Keratinocyte (primary cell): ENCODE data around the gene HOXA1. TPM values are rescaled to one million over a fixed set of nuclear protein-coding genes. Genes with fewer than 3 reads are reported as not detected.
A peak's percentile ranks its signal among the peaks of the same experiment; 100 is the strongest.

Experiments used
- DNase-seq: peaks from one replicate; pipeline ENCODE4 v3.0.0-alpha.2; 2011; ENCODE audit warnings: low read depth, missing footprints, low spot score
- FAIRE-seq: peaks from 2 replicates; lab custom pipeline; 2011; peaks lifted over from hg19 to GRCh38; lab: Jason Lieb, UNC
- H2AFZ ChIP-seq: 2 replicates; pipeline ENCODE4 v1.6.0; 2012; ENCODE audit warnings: low read length, control low read depth, inconsistent platforms; ENCODE audit not compliant: control insufficient read depth
- H3K27ac ChIP-seq: 2 replicates; pipeline ENCODE4 v1.5.1; 2011; ENCODE audit warnings: low read length; ENCODE audit not compliant: control insufficient read depth, insufficient read depth
- H3K27me3 ChIP-seq: 3 replicates; pipeline ENCODE4 v1.6.0; 2011; ENCODE audit warnings: low read length; ENCODE audit not compliant: control insufficient read depth, insufficient read depth; ENCODE audit errors: extremely low read depth
- H3K36me3 ChIP-seq, 2 experiments: 2 replicates in 1 of 2; 3 replicates in 1 of 2; pipeline ENCODE4 v1.5.1; 2011; ENCODE audit warnings: low read length in 2 of 2, mild to moderate bottlenecking in 1 of 2; ENCODE audit not compliant: control insufficient read depth in 2 of 2, insufficient read depth in 2 of 2; ENCODE audit errors: extremely low read depth in 1 of 2
- H3K4me1 ChIP-seq: 3 replicates; pipeline ENCODE4 v1.5.1; 2011; ENCODE audit warnings: low read length; ENCODE audit not compliant: control insufficient read depth, insufficient read depth; ENCODE audit errors: extremely low read depth
- H3K4me2 ChIP-seq: 3 replicates; pipeline ENCODE4 v1.6.0; 2011; ENCODE audit warnings: low read depth, low read length; ENCODE audit not compliant: control insufficient read depth, insufficient read depth; ENCODE audit errors: extremely low read depth
- H3K4me3 ChIP-seq, 3 experiments: fragments of 200-600 bp in 1 of 3; sonication (generic) in 1 of 3; 2 replicates in 2 of 3; 3 replicates in 1 of 3; pipeline ENCODE4 v1.5.1; 2011 to 2016; ENCODE audit warnings: low read length in 3 of 3, mild to moderate bottlenecking in 3 of 3, control low read depth in 2 of 3, inconsistent platforms in 1 of 3, low read depth in 1 of 3, mixed read lengths in 1 of 3, mixed run types in 1 of 3, moderate library complexity in 1 of 3; ENCODE audit not compliant: control insufficient read depth in 2 of 3, insufficient read depth in 2 of 3; ENCODE audit errors: extremely low read depth in 1 of 3
- H3K79me2 ChIP-seq: 2 replicates; pipeline ENCODE4 v1.6.0; 2012; ENCODE audit warnings: low read length; ENCODE audit not compliant: control insufficient read depth, insufficient read depth
- H3K9ac ChIP-seq: 3 replicates; pipeline ENCODE4 v1.6.0; 2011; ENCODE audit warnings: low read length; ENCODE audit not compliant: control insufficient read depth, insufficient read depth; ENCODE audit errors: extremely low read depth
- H3K9me1 ChIP-seq: 3 replicates; pipeline ENCODE4 v1.6.0; 2011; ENCODE audit warnings: low read length; ENCODE audit not compliant: control insufficient read depth, insufficient read depth; ENCODE audit errors: extremely low read depth
- H3K9me3 ChIP-seq: 2 replicates; pipeline ENCODE4 v1.5.1; 2012; ENCODE audit warnings: low read depth, low read length; ENCODE audit not compliant: control insufficient read depth
- H4K20me1 ChIP-seq: 3 replicates; pipeline ENCODE4 v1.6.0; 2011; ENCODE audit warnings: low read length; ENCODE audit not compliant: control insufficient read depth, insufficient read depth; ENCODE audit errors: extremely low read depth
- EZH2 ChIP-seq: IDR thresholded peaks from one replicate; pipeline ENCODE4 v1.6.1; 2012; ENCODE audit warnings: inconsistent platforms, mild to moderate bottlenecking, low read length, moderate library complexity
- dilution Hi-C: fragments of 300-500 bp; cut with MboI; formaldehyde crosslinking; loops from one replicate; pipeline ENCODE4 v1.7.0; 2020; ENCODE audit warnings: low sequenced_read_pairs; ENCODE audit not compliant: extremely low pct_ligation_motif_present
- polyA plus RNA-seq, 5 experiments: library from polyadenylated mRNA; depleted of rRNA in 3 of 5; stranded (reverse) in 3 of 5; stranded (forward) in 1 of 5; unstranded in 1 of 5; fragments of >200 nt; gene quantifications; 1 replicate in 1 of 5; 2 replicates in 3 of 5; 3 replicates in 1 of 5; pipeline versions ENCODE4 v1.2.1 to v1.2.3, GENCODE V29; 2011 to 2012; ENCODE audit warnings: missing spikeins in 2 of 5, low read depth in 1 of 5, low replicate concordance in 1 of 5
- TF ChIP-seq, protein P1 (sequence below), 3 experiments: IDR thresholded peaks in 1 of 3; conservative IDR thresholded peaks in 1 of 3; optimal IDR thresholded peaks in 1 of 3; 2 replicates in 2 of 3; 3 replicates in 1 of 3; pipeline versions ENCODE3 to v1.5.1; 2011; ENCODE audit warnings: low read length in 3 of 3, mild to moderate bottlenecking in 3 of 3, moderate library complexity in 2 of 3, control low read depth in 1 of 3, inconsistent platforms in 1 of 3; ENCODE audit not compliant: insufficient read depth in 2 of 3; ENCODE audit errors: extremely low read depth in 1 of 3

HOXA1 gene
- polyA plus RNA-seq, 1 donor (not counting 4 experiments of a cell fraction or from before 2014, with no cell fraction given), result 11.9 TPM

DNA sequence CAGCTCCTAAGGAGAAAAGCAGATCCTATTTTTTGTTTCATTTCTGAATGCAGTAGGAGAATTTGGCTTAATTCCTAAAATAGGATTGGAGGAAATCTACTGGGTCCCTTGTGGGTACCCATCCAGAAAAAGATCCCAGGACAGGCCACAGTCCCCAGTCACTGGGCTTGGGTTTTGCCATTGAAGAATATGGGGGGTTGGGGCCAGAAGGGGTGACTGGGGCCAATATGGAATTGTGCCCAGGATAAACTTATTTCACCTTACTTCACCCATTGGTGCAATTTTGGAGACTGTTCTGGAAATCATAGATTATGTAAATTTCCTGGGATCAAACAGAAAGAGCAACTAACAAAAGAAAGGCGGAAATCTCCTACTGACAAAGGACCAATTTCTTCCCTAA is 42.7 kb upstream of the HOXA1 start:
- Histone ChIP-seq H4K20me1 (no peaks in the 10 kb centered on the region), H3K27me3 (no peaks in the 10 kb centered on the region), H3K4me2 (peak overlapping the region; percentile 92), H3K4me3 (peak overlapping the region in 2 of 3 experiments; percentile 57 to 93), H3K79me2 (peaks cover 40% of the 10 kb centered on the region), H3K9me3 (no peaks in the 10 kb centered on the region), H2AFZ (no peak overlapping the region), H3K36me3 (peaks cover 0 to 4% of the 10 kb centered on the region in 2 experiments), H3K9me1 (no peaks in the 10 kb centered on the region), H3K4me1 (peaks cover 50% of the 10 kb centered on the region), H3K9ac (peak overlapping the region; percentile 93), H3K27ac (peak overlapping the region; percentile 92)
- dilution Hi-C loops, result no loop called here
- FAIRE-seq, result no peak
- no peak for DNase-seq
- TF ChIP-seq, protein P1, sequence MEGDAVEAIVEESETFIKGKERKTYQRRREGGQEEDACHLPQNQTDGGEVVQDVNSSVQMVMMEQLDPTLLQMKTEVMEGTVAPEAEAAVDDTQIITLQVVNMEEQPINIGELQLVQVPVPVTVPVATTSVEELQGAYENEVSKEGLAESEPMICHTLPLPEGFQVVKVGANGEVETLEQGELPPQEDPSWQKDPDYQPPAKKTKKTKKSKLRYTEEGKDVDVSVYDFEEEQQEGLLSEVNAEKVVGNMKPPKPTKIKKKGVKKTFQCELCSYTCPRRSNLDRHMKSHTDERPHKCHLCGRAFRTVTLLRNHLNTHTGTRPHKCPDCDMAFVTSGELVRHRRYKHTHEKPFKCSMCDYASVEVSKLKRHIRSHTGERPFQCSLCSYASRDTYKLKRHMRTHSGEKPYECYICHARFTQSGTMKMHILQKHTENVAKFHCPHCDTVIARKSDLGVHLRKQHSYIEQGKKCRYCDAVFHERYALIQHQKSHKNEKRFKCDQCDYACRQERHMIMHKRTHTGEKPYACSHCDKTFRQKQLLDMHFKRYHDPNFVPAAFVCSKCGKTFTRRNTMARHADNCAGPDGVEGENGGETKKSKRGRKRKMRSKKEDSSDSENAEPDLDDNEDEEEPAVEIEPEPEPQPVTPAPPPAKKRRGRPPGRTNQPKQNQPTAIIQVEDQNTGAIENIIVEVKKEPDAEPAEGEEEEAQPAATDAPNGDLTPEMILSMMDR (optimal IDR thresholded peaks at IDR 0.05 in 1 of 3, IDR thresholded peaks at IDR 0.05 in 1 of 3, conservative IDR thresholded peaks at IDR 0.05 in 1 of 3; ENCODE audit: extremely low read depth in 1 of 3, insufficient read depth in 2 of 3, low read length in 3 of 3), result no peak
- TF ChIP-seq EZH2, result no peak

DNA sequence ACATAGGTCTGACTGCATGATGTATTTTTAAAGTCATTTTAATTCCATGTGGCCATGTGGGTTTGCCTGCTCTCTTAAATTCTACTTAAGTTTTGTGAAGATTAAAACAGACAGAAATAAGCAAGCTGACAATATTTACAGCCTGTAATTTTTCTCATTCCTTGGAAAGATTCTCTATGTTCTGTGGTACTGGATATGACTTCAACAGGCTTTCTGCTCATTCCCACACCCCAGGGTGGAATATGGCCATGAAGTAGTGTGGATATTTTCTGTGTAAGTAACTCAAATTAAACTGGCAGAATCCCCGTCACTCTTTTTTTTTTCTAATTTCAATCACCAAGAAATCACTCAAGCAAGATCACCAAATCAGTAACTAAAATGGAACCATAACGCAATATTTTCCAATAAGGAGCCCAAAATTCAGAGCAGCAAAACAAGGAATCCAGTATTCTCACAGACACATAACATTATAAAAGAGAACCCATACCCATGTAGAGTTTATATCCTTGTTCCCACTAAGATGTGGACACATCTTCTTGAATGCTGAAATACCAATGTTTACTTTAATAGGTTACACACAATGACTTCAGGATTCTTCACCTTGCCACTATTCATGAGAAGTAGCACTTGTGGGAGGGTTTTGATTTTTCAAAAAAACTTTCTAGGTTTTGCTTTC is 42.0 kb upstream of the HOXA1 start:
- no peaks in the 10 kb centered on the region for H3K9me1 ChIP-seq
- H4K20me1 ChIP-seq, result no peaks in the 10 kb centered on the region
- H3K79me2 ChIP-seq, result peaks cover 39% of the 10 kb centered on the region
- H2AFZ ChIP-seq, result no peak overlapping the region
- no peaks in the 10 kb centered on the region for H3K27me3 ChIP-seq
- peak overlapping the region; percentile 31 for H3K9ac ChIP-seq
- TF ChIP-seq, protein P1 (optimal IDR thresholded peaks at IDR 0.05 in 1 of 3, IDR thresholded peaks at IDR 0.05 in 1 of 3, conservative IDR thresholded peaks at IDR 0.05 in 1 of 3; ENCODE audit: extremely low read depth in 1 of 3, insufficient read depth in 2 of 3, low read length in 3 of 3), result no peak
- TF ChIP-seq EZH2, result no peak
- H3K4me2 ChIP-seq, result peak overlapping the region; percentile 92
- dilution Hi-C loops, result no loop called here
- peak overlapping the region; percentile 92 for H3K27ac ChIP-seq
- H3K9me3 ChIP-seq, result no peaks in the 10 kb centered on the region
- no peak for FAIRE-seq
- H3K4me3 ChIP-seq, result no peak overlapping the region
- no peak for DNase-seq
- H3K4me1 ChIP-seq, result peaks cover 53% of the 10 kb centered on the region
- H3K36me3 ChIP-seq, result peaks cover 0 to 4% of the 10 kb centered on the region in 2 experiments
